Motor neuron (in vitro differentiated cells): Measurements from ENCODE around the gene ECHS1. TPM values are rescaled to one million over a fixed set of nuclear protein-coding genes. Genes with fewer than 3 reads are reported as not detected.
"Not testable (repeated sequence)": the region's sequence is repeated elsewhere in the genome, so short reads cannot be mapped to it uniquely, and the experiment has no call there.

ENCODE experiments used
- ATAC-seq, 8 experiments: fragments of 200-7000 bp; cut with Tn5 transposase; replicated peaks in 6 of 8; 2 replicates each; pipeline ENCODE4 v1.8.0; 2021; ENCODE audit warnings: mild to moderate bottlenecking in 8 of 8, moderate library complexity in 8 of 8
- H3K27ac ChIP-seq, 2 donors: fragments of 250-450 bp; sonication (Bioruptor Pico); 2 replicates each; pipeline ENCODE4 v1.9.0; 2021; ENCODE audit warnings: antibody characterized with exemption in 2 of 2, mild to moderate bottlenecking in 2 of 2, moderate library complexity in 1 of 2
- H3K4me1 ChIP-seq, 2 donors: fragments of 250-450 bp; sonication (Bioruptor Pico); replicated peaks in 1 of 2; 2 replicates each; pipeline ENCODE4 v1.6.1; 2021; ENCODE audit warnings: antibody characterized with exemption in 2 of 2, mild to moderate bottlenecking in 2 of 2, moderate library complexity in 1 of 2
- H3K4me3 ChIP-seq, 5 donors: fragments of 250-450 bp; sonication (Bioruptor Pico); 2 replicates each; pipeline ENCODE4 v1.9.0; 2021; ENCODE audit warnings: antibody characterized with exemption in 5 of 5, mild to moderate bottlenecking in 5 of 5, moderate library complexity in 4 of 5
- WGBS, 10 experiments: fragments of 450-650 bp; shearing (Covaris generic); methylation state at CpG; one replicate each; pipeline ENCODE4 v1.0.0; 2022; 5-methylcytosine and 5-hydroxymethylcytosine counted together
- in situ Hi-C, 9 experiments: fragments of 400-800 bp; cut with MboI; loops; one replicate each; pipeline ENCODE4 v1.15.0; 2021; ENCODE audit warnings: low sequenced_read_pairs in 9 of 9, low pct_unique_long_range_greater_than_20kb in 2 of 9; ENCODE audit not compliant: unreplicated experiment in 9 of 9
- total RNA-seq, 8 experiments: library from RNA; unstranded; fragments of 300-600 nt; gene quantifications; 2 replicates each; pipeline versions ENCODE4 v1.2.3 to v1.2.4, GENCODE V29; 2022

ECHS1 gene
- total RNA-seq, 8 experiments from 2014 or later = 48.7 to 117 (median 85.1) TPM

DNA sequence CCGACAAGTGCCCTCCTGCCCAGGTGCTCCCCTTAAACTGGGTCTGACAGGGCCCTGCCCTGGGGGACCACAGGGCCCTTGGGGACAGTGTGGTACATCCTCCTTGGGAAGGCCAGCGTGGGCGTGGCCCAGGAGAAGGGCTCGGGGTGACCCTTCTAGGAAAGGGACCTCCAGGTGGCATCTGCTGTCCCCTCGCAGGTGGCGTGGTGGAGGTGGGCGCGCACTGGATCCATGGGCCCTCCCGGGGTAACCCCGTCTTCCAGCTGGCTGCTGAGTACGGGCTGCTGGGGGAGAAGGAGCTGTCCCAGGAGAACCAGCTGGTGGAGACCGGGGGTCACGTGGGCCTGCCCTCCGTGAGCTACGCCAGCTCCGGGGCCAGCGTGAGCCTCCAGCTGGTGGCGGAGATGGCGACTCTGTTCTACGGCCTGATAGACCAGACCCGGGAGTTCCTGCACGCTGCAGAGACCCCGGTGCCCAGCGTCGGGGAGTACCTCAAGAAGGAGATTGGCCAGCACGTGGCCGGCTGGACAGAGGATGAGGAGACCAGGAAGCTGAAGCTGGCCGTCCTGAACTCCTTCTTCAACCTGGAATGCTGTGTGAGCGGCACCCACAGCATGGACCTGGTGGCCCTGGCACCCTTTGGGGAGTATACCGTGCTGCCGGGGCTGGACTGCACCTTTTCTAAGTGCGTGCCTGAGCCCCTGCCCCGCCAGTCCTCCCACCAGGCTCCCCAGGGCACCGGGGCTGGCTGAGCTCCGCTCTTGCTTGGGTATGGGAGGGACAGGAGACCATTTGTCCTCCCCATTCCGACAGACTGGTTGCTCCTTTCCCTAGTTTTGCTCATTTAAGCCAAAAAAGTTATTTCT lies 6.9 kb upstream of the ECHS1 start:
- ATAC-seq = peak in 1 of 8 experiments; percentile 14
- WGBS, 10 experiments = 100% methylated on average over 1 of the region's 36 CpGs; no CpG with 5 or more reads in 8 of the 10 experiments
- in situ Hi-C loops = no loop called here
- Histone ChIP-seq H3K4me1 (peaks cover 4 to 10% of the 10 kb centered on the region in 2 donors), H3K27ac (peak overlapping the region in 1 of 2 donors; percentile 79), H3K4me3 (peak overlapping the region; percentile 48 to 93 (median 68))

DNA sequence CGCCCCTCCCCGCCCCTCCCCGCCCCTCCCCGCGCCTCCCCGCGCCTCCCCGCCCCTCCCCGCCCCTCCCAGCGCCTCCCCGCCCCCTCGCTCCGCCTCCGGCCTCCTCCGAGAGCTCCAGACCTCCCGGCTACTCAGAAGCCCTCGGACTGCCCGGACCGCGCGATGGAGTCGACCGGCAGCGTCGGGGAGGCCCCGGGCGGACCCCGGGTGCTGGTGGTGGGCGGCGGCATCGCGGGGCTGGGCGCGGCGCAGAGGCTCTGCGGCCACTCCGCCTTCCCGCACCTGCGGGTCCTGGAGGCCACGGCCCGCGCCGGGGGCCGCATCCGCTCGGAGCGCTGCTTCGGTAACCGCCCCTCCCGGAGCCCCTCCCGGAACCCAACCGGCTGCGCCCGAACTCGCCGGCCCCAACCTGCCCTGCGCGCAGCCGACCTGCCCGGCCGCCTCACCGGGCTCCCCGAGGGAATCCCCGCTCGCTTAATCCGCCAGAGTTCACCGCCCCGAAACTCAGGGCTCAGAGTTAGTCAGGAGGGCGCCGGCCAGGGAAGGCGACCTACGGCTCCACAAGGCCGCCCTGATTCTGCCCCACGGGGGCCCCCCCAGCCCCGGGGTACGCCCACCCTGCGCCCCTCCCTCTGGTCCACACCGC lies 6.1 kb upstream of the ECHS1 start, which contains the start of gene PAOX:
Gene PAOX, plus strand, starts transcription at position 111 of the 649 bp plus-strand sequence. Its CDS starts 55 bp downstream, at position 166.
- ATAC-seq = peak; percentile 37 to 79 (median 73)
- H3K4me3 ChIP-seq = peak within 1 kb of the TSS; percentile 48 to 93 (median 68)
- 0% methylated on average over 10 of the region's 78 CpGs; no CpG with 5 or more reads in 9 of the 10 experiments for WGBS, 10 experiments
- in situ Hi-C loops = no loop called here
- H3K4me1 ChIP-seq = peaks cover 4 to 10% of the 10 kb centered on the region in 2 donors
- H3K27ac ChIP-seq = peak within 1 kb of the TSS; percentile 55 to 79

DNA sequence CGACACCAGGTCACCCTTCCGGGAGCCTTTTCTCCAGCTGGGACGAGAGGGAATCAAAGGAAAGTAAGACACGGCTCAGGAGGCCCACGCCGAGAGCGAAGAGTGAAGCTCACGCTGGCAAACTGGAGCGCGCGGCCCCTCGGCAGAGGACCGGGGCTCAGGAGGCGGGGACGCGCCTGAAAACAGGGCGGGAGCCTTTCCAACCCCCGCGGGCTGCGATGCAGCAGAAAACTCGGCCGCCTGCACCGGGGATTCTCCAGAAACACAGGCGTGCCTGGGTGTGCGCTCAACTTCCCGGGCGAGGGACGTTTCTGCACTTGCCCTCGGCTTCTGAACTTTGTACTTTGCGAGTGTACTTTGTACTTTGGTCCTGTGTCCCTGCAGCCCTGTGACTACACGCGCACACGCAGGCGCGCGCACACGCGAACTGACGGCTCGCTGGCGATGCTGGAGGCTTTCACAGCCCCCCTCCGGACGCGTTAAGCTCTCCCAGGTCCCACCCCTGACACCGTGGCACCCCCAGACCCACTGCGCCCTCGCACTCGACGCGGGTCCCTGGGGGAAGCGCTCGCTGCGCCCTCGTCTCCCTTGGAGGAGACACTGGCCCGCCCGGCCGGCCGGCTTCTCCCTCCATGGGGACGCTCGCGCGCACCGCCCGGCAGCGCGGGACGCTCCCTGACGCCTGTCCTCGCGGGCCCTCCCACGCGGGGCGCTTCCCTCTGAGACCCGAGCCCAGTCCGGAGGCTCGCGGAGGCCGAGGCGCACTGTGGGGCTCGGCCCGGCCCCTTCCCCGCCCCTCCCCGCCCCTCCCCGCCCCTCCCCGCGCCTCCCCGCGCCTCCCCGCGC lies 5.3 kb upstream of the ECHS1 start:
- in situ Hi-C loops = no loop called here
- Histone ChIP-seq H3K27ac (peak overlapping the region; percentile 3 to 55), H3K4me1 (peaks cover 4 to 10% of the 10 kb centered on the region in 2 donors), H3K4me3 (peak overlapping the region; percentile 48 to 93 (median 68))
- 0 to 8% (median 0%) methylated on average over 1 to 20 of the region's 90 CpGs; no CpG with 5 or more reads in 7 of the 10 experiments for WGBS, 10 experiments
- ATAC-seq = peak; percentile 46 to 80 (median 74)

DNA sequence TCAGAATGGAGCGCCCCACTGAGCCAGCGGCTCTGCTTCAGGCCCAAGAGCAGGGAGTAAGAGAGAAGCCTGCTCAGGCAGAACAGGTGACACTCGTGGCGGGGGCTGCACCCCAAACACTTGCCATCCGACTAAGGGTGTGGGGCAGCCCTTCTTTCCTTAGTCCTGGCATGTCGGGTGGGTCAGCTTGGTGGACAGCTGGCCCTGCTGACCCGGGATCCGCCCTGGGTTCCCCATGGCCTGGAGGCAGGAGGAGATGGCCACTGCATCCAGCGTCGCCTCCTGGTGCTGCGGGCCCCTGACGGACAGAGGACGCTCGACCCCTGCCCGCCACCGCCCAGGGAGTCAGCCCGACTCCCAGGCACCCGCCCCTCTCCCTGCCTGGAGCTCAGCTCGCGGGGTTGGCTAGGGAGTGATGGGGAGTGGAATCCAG lies 4.7 kb upstream of the ECHS1 start:
- WGBS, 10 experiments = 39 to 87% methylated on average over 4 to 5 of the region's 20 CpGs; no CpG with 5 or more reads in 8 of the 10 experiments
- in situ Hi-C loops = no loop called here
- Histone ChIP-seq H3K4me1 (peaks cover 4 to 10% of the 10 kb centered on the region in 2 donors), H3K4me3 (peak overlapping the region; percentile 48 to 93 (median 68)), H3K27ac (no peak overlapping the region)
- peak in 5 of 8 experiments; percentile 0 to 12 (median 0) for ATAC-seq

DNA sequence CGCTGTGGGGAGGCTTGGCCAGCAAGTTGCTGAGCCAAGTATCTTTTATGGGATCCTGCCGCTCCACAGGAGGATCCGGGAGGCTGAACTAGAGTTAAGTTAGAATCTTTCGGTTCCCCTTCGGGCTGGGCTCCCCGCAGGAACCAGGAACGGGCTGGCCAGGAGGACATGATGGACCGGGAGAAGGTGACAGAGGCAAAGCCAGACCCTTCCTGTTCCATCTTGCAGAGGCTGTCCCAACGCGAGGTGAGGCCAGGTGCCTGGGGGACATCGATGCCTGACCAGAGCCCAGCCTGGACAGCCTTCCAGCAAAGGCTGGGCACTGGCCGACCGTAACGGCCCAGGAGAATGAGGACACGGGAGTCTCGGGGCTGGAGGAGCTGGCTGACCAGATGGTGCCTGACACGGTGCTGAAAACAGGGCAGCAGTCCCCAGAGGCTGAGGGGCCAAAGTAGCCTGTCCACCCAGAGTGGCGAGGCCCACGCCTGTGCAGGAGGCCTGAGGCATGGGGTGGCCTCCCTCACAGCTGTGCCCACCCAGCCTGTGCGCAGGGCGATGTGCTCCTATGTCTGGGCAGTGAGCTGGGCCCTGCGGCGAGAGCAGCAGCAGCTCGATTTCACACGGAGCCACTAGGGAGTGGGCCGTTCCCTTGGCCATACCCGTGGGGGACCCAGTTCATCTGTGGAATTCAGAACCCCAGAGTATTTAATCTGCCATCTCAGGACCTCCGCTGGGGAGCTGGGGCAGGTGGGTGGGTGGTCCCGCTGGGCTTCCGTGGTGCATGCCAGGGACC lies 4.1 kb upstream of the ECHS1 start:
- in situ Hi-C loops = no loop called here
- WGBS, 10 experiments = 40 to 100% (median 86%) methylated on average over 1 to 13 of the region's 30 CpGs; no CpG with 5 or more reads in 4 of the 10 experiments
- Histone ChIP-seq H3K27ac (no peak overlapping the region), H3K4me1 (peaks cover 7 to 13% of the 10 kb centered on the region in 2 donors), H3K4me3 (no peak overlapping the region)
- ATAC-seq = no peak

DNA sequence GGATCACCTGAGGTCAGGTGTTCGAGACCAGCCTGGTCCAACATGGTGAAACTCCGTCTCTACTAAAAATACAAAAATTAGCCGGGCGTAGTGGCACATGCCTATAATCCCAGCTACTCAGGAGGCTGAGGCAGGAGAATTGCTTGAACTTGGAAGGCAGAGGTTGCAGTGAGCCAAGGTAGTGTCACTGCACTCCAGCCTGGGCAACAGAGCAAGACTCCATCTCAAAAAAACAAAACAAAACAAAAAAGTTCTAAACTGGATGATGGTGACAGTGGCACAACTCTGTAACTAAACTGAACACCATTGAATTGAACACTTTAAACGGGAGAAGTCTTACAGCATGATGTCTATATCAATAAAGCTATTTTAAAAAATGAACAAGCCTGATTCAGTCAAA lies 3.0 kb upstream of the ECHS1 start:
- ATAC-seq, H3K27ac ChIP-seq, H3K4me3 ChIP-seq, in situ Hi-C loops: not testable (repeated sequence)
- H3K4me1 ChIP-seq = peaks cover 11 to 15% of the 10 kb centered on the region in 2 donors
- WGBS, 10 experiments = 40 to 91% (median 80%) methylated on average over 1 to 5 of the region's 5 CpGs; no CpG with 5 or more reads in 3 of the 10 experiments

DNA sequence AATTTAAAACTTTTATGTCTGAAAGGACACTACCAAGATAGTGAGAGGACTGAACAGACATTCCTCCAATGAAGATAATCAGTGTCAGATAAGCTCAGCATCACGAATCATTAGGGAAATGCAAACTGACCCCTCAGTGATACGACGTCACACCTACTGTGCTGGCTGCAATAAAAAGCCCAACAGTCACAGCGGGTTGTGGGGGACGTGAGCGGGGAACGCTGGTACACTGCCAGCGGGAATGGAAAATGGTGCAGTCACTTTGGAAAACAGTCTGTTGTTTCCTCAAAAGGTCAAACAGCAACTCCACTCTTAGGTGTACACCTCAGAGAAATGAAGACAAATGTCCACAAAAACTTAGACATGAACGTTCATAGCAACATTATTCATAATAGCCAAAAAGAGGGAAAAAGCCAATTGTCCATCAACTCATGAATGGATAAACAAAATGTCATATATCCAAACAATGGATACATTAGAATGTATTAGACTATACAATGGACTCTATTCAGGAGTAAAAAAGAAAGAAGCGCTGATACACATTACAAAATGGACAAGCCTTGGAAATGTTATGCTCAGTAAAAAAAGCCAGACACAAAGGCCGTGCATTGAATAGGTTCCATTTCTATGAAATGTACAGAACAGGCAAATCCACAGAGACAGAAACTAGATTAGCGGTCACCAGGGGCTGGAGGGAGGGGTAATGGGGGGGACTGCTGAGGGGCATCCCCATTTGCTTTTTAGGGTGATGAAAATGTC lies 2.4 kb upstream of the ECHS1 start:
- Histone ChIP-seq H3K4me1 (peaks cover 11 to 15% of the 10 kb centered on the region in 2 donors), H3K4me3 (no peak overlapping the region), H3K27ac (no peak overlapping the region)
- 47 to 100% (median 73%) methylated on average over 3 to 11 of the region's 12 CpGs; no CpG with 5 or more reads in 1 of the 10 experiments for WGBS, 10 experiments
- in situ Hi-C loops = no loop called here
- no peak for ATAC-seq

DNA sequence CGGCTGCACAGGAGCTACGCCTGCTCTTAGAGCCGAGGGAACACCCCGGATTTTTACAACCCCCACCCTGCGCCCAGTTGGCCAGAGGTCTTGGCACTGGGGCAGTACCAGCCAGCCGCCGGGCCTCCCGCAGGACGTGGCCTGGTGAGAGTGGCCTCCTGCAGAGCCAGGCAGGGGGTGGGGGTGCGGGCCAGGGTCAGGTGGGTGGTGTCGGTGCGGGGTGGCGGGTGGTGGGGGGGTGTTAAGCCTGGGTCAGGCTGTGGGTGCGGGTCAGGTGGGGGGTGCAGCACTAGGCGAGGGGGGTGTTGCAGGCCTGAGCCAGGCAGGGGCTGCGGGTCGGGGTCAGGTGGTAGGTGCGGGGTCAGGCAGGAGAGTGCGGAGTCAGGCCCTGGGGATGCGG lies 647 bp downstream of the ECHS1 start:
- in situ Hi-C loops = no loop called here
- 52 to 100% methylated on average over 1 to 4 of the region's 20 CpGs; no CpG with 5 or more reads in 8 of the 10 experiments for WGBS, 10 experiments
- Histone ChIP-seq H3K27ac (no peak overlapping the region), H3K4me1 (peaks cover 5 to 7% of the 10 kb centered on the region in 2 donors), H3K4me3 (peak overlapping the region; percentile 17 to 94 (median 81))
- no peak for ATAC-seq

DNA sequence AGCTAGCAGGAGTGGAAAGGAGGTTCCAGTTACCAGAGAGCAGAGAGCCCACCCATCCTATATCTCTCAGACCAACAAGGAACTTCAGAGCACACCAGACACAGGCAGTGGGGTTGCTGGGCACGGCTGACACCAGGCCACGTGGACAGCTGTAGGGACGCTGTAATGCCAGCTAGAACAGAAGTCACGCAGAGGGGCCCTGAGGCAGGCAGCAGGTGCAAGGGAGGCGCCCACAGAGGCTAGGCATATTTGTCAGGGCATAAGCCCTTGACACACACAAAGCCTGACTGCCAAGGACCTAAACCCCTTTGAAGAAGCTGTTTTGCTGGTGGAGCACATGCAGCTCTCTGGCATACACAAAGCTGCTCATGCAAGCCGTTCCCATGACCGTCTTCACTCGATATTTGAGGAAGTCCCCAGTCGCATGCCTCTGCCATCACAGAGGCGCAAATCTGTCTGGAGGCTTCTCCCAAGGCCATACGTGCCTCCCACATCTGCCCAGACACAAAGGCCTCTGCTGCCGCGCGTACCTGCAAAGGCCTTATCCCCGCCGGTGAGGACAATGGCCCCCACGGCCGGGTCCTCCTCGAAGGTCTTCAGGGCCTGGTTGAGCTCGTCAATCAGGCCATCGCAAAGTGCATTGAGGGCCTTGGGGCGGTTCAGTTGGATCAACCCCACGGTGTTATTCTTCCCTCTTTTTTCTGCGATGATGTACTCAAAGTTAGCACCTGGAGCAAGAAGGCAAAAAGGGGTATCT lies 2.9 kb downstream of the ECHS1 start:
- Histone ChIP-seq H3K27ac (no peak overlapping the region), H3K4me3 (no peak overlapping the region), H3K4me1 (peaks cover 5 to 7% of the 10 kb centered on the region in 2 donors)
- 80 to 100% (median 85%) methylated on average over 1 to 9 of the region's 24 CpGs; no CpG with 5 or more reads in 4 of the 10 experiments for WGBS, 10 experiments
- in situ Hi-C loops = no loop called here
- ATAC-seq = no peak

DNA sequence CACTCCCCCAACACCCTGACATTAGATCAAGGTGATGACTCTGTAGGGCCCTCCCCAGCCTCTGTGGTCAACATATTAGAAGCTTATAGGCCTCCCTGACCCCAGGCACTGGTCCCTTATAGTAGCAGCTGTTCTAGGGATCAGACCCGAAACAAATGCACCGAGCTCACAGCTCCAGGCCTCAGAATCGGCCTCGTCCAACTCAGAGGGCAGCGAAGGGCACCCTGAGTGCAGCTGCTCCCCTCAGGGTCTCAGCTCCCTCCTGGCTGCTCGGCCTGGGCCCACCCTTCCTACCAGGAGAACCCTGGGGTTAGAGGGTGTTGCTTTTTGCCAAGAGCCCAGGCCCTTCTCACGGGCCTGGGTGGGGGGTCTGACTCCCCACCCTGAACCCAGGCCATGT lies 5.0 kb downstream of the ECHS1 start:
- WGBS, 10 experiments = 90 to 100% (median 93%) methylated on average over 1 to 3 of the region's 7 CpGs; no CpG with 5 or more reads in 5 of the 10 experiments
- Histone ChIP-seq H3K27ac (no peak overlapping the region), H3K4me3 (no peak overlapping the region), H3K4me1 (peaks cover 5 to 7% of the 10 kb centered on the region in 2 donors)
- no peak for ATAC-seq
- in situ Hi-C loops = no loop called here

DNA sequence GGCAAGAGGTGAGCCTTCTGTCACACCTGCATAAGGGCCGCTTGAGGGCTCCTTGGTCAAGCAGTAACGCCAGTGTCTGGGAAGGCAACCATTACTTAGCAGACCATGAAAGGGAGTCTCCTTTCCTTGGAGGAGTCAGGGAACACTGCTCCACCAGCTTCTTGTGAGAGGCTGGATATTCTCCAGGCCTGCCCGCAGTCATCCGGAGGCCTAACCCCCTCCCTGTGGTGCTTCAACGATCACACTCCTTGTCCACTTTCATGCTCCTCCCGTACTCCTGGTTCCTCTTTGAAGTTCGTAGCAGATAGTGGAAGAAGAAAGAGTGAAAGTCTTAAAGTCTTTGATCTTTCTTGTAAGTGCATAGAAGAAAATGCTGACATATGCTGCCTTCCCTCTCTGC lies 5.7 kb downstream of the ECHS1 start:
- ATAC-seq, H3K4me1 ChIP-seq, H3K27ac ChIP-seq, H3K4me3 ChIP-seq, in situ Hi-C loops: not testable (repeated sequence)
- no CpG with 5 or more reads among the region's 7 CpGs for WGBS, 10 experiments
